HEK293T (cell line): ENCODE data around the gene MAGEB2.

Experiments used
- FOXK2 ChIP-seq: fragments of 450-650 bp; IDR thresholded peaks from 2 replicates; pipeline ENCODE4 v1.6.1; 2016; ENCODE audit warnings: mild to moderate bottlenecking
- FOXM1 ChIP-seq: fragments of 450-650 bp; IDR thresholded peaks from 2 replicates; pipeline ENCODE4 v1.6.1; 2017; ENCODE audit warnings: mild to moderate bottlenecking, borderline replicate concordance

- TF ChIP-seq FOXK2 (no peak), FOXM1 (no peak)
Observed at GRCh38 chrX:30170900-30171299, 44.5 kb upstream of the MAGEB2 start.
